ENCODE results near the gene SLC6A15.

- no peak for TF ChIP-seq CTCF (IDR thresholded peaks at IDR 0.05)
- no peak for TF ChIP-seq POLR2A (IDR thresholded peaks at IDR 0.05)
These were observed 50.4 kb downstream of the SLC6A15 start for GRCh38 chr12:84862186-84862585.

All from heart left ventricle (tissue), 13 donors.